Erythroblast (primary cell): ENCODE measurements around the gene MBNL2.

Experiments
- GATA1 ChIP-seq: IDR thresholded peaks from 2 replicates; pipeline ENCODE4 v1.6.1; 2011; ENCODE audit warnings: low read depth, mild to moderate bottlenecking, control low read depth, low read length, moderate library complexity
- POLR2A ChIP-seq: IDR thresholded peaks from 2 replicates; pipeline ENCODE4 v1.6.1; 2011; ENCODE audit warnings: mild to moderate bottlenecking, low read length

DNA sequence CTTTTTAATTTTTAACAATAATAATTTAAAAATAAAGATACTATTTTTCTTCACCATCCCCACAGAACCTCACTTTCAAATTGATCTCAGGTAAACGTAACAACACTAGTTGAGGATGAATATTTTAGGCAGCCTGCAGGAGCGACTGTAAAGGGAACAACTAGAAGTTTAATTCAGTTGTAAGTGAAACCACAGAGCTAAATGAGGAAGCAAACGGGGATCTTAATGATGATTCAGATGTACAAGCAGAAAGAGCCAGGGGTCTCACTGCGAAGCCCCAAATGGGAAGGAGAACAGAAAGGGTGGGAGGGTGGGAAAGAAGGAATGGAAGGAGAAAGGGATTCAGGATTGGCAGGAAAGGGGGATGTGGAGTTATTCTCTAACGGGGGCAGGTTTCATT is 157.3 kb downstream of the MBNL2 start:
- TF ChIP-seq POLR2A, result no peak
- no peak for TF ChIP-seq GATA1
